WERI-Rb-1 (cell line): Measurements from ENCODE around the gene WNT9A.
"Not testable (repeated sequence)": the region's sequence is repeated elsewhere in the genome, so short reads cannot be mapped to it uniquely, and the experiment has no call there.

Experiments used
- DNase-seq: peaks from one replicate; pipeline ENCODE4 v3.0.0-alpha.2; 2020
- H3K27ac ChIP-seq: fragments of 250-450 bp; sonication (Bioruptor Pico); 2 replicates; pipeline ENCODE4 v1.5.1; 2020; ENCODE audit warnings: mild to moderate bottlenecking, moderate library complexity
- H3K27me3 ChIP-seq: fragments of 250-450 bp; sonication (Bioruptor Pico); 2 replicates; pipeline ENCODE4 v1.5.1; 2021; ENCODE audit warnings: mild to moderate bottlenecking, low read depth, moderate library complexity; ENCODE audit not compliant: insufficient read depth, severe bottlenecking
- H3K36me3 ChIP-seq: fragments of 250-450 bp; sonication (Bioruptor Pico); 2 replicates; pipeline ENCODE4 v1.5.1; 2020; ENCODE audit warnings: mild to moderate bottlenecking, moderate library complexity
- H3K4me3 ChIP-seq: 2 replicates; pipeline ENCODE4 v1.5.1; 2011; ENCODE audit warnings: low read depth, mild to moderate bottlenecking, control low read depth, low read length
- H3K9me3 ChIP-seq: fragments of 250-450 bp; sonication (Bioruptor Pico); 2 replicates; pipeline ENCODE4 v1.5.1; 2021; ENCODE audit warnings: mild to moderate bottlenecking, moderate library complexity; ENCODE audit not compliant: severe bottlenecking
- TF ChIP-seq, protein P1 (sequence below): IDR thresholded peaks from 2 replicates; pipeline ENCODE4 v1.5.1; 2011; ENCODE audit warnings: low read depth, mild to moderate bottlenecking, control low read depth, inconsistent platforms, low read length

Gene WNT9A

DNA sequence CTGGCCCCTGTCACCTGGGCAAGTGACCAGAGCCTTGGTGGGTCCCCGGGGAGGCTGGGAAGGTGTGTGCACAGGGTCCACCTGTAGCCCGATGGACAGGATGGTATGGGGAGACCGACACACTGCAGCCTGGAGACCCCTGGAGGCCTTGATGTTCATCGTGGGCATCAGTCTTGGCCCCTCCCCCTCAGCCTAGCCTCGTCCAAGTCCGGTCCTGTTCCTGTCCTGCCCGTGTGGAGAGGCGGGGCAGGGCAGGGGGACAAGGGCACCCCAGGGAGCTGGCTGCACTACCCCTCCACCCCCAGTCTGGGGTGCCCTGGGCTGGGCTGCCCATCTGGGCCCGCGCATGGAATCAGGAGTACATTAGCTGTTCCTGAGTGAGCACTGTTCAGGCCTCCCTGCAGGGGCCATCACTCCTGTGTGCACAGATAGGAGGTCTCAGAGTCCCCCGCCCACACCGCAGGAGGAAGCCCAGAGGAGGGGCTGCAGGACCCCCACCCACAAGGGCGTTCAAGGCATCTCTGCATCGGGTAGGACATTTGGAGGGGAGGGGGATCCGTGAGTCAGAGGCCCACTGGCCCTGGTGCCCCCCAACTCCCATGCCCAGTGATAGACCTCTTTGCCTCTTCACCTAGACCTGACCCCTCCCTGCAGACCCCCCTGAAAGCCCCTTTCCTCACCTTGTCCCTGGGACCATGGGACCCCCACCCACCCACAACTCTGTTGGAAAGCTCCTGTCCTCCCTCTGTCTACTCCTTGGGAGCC, 63.2 kb downstream of the WNT9A start:
- no peak for DNase-seq
- TF ChIP-seq, protein P1, sequence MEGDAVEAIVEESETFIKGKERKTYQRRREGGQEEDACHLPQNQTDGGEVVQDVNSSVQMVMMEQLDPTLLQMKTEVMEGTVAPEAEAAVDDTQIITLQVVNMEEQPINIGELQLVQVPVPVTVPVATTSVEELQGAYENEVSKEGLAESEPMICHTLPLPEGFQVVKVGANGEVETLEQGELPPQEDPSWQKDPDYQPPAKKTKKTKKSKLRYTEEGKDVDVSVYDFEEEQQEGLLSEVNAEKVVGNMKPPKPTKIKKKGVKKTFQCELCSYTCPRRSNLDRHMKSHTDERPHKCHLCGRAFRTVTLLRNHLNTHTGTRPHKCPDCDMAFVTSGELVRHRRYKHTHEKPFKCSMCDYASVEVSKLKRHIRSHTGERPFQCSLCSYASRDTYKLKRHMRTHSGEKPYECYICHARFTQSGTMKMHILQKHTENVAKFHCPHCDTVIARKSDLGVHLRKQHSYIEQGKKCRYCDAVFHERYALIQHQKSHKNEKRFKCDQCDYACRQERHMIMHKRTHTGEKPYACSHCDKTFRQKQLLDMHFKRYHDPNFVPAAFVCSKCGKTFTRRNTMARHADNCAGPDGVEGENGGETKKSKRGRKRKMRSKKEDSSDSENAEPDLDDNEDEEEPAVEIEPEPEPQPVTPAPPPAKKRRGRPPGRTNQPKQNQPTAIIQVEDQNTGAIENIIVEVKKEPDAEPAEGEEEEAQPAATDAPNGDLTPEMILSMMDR, result no peak
- H3K27ac ChIP-seq, result no peak overlapping the region

DNA sequence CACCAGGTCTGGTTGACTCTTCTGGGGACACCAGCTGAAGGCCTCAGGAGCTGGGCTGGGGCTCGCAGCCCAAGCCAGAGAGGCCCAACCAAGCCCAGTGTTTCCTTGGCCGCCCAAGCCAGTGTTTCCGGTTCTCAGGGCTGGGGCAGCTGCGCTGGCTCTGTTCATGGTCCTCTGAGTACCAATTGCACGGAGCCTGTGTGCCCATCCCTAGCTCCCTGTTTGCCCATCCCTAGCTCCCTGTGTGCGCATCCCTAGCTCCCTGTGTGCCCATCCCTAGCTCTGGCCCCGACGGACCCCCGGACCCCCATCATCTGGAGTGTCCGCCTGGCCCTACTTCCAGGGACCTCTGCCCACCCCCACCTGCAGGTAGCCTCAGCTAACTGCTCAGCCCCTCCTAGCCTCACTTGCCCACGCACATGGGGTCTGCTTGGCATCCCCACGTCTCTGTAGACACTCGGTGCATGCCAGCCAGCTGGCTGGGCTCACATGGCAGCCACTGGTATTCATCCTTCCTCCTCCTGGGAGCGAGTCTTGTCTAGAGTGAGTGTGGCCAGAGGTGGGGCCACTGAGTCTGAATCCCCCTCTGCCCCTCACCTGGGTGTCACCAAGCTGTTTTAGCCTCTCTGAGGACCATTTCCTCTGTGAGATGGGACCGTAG, 64.0 kb downstream of the WNT9A start:
- no peak overlapping the region for H3K27ac ChIP-seq
- H3K9me3 ChIP-seq, result no peaks in the 10 kb centered on the region
- H3K27me3 ChIP-seq, result no peaks in the 10 kb centered on the region
- TF ChIP-seq, protein P1, result no peak
- H3K4me3 ChIP-seq, result no peak overlapping the region
- DNase-seq, result no peak
- no peaks in the 10 kb centered on the region for H3K36me3 ChIP-seq

More for the DNA sequence above, 63.2 kb downstream of the WNT9A start:
- Histone ChIP-seq H3K36me3 (no peaks in the 10 kb centered on the region), H3K9me3 (no peaks in the 10 kb centered on the region), H3K27me3 (no peaks in the 10 kb centered on the region), H3K4me3 (no peak overlapping the region)

DNA sequence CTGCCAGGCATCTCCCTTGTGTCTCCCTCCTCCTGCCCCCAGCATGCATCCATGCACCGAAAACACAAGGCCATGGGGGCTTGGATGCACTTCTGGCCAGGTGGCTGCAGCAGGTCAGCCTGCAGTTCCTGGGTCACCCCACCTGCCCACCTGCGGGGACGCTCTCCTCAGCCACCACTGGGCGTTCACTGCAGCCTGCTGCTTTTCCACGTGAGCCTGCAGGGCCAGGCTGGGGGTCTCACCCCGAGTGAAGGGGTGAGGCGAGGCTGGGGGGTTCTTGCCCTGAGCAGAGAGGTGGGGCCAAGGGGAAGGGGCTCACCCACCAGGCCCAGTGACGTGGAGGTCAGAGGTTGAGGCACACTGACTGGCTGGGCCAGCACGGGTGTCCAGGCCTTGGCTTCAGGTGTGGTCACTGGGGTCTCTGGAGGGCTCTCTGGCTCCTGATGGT, 64.6 kb downstream of the WNT9A start:
- Histone ChIP-seq H3K27me3 (no peaks in the 10 kb centered on the region), H3K36me3 (no peaks in the 10 kb centered on the region), H3K4me3 (no peak overlapping the region), H3K27ac (no peak overlapping the region), H3K9me3 (no peaks in the 10 kb centered on the region)
- TF ChIP-seq, protein P1, result no peak
- DNase-seq, result no peak

DNA sequence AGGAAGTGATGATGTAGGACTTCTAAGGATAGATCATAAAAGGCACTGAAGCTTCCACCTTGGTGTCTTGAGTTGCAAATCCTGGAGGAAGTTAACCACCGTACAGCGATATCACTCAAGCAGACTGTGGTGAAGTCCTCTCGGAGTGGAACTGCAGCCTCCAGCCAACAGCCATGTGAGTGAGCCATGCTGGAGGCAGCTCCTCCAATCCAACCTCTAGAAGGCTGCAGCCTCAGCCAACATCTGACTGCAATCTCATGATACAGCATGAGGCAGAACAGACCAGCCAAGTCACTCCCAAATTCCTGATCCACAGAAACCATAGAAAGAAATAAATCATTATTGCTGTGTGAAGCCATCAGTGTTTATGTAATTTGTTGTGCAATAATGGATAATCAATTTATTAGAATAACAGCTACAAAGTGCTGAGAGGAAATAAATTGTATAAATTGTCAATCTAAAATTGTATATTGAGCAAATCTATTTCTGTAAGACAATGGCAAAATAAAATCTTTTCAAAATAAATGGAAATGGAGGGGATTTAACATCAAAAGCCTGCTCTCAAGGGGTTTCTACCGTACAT, 67.3 kb downstream of the WNT9A start:
- Histone ChIP-seq H3K4me3 (no peak overlapping the region), H3K27me3 (no peaks in the 10 kb centered on the region), H3K36me3 (no peaks in the 10 kb centered on the region), H3K27ac (no peak overlapping the region), H3K9me3 (no peaks in the 10 kb centered on the region)
- no peak for DNase-seq
- TF ChIP-seq, protein P1, result no peak

DNA sequence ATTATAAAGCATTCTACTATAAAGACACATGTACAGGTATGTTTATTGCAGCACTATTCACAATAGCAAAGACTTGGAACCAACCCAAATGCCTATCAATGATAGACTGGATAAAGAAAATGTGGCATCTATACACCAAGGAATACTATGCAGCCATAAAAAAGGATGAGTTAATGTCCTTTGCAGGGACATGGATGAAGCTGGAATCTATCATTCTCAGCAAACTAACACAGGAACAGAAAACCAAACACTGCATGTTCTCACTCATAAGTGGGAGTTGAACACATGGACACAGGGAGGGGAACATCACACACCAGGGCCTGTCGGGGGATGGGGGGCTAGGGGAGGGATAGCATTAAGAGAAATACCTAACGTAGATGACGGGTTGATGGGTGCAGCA, 69.9 kb downstream of the WNT9A start:
- not testable (repeated sequence) for H3K27ac ChIP-seq, H3K36me3 ChIP-seq, H3K9me3 ChIP-seq, H3K4me3 ChIP-seq, DNase-seq, H3K27me3 ChIP-seq

DNA sequence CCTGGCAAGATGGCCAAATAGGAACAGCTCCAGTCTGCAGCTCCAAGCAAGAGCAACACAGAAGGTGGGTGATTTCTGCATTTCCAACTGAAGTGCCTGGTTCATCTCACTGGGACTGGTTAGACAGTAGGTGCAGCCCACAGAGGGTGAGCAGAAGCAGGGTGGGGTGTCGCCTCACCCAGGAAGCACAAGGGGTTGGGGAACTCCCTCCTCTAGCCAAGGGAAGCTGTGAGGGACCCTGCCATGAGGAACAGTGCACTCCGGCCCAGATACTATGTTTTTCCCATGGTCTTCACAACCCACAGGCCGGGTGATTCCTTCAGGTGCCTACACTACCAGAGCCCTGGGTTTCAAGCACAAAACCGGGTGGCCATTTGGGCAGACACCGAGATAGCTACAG, 75.8 kb downstream of the WNT9A start:
- H3K27me3 ChIP-seq, H3K27ac ChIP-seq, H3K9me3 ChIP-seq, DNase-seq, H3K4me3 ChIP-seq, H3K36me3 ChIP-seq: not testable (repeated sequence)
